ENCODE measurements around the gene ABCC1.

GRCh38 chr16:15970202-15970601, 20.8 kb downstream of the ABCC1 start:
- peak; percentile 97 for TF ChIP-seq USF1 (CRISPR knock-in tag; IDR thresholded peaks at IDR 0.05)
- no peak for TF ChIP-seq CTCF (IDR thresholded peaks at IDR 0.05)
- TF ChIP-seq CBFB (CRISPR knock-in tag; IDR thresholded peaks at IDR 0.05; ENCODE audit: low read depth): no peak
- TF ChIP-seq ZNF512 (CRISPR knock-in tag; IDR thresholded peaks at IDR 0.05; ENCODE audit: borderline replicate concordance): no peak
- peak; percentile 97 for TF ChIP-seq USF2 (CRISPR knock-in tag; IDR thresholded peaks at IDR 0.05)
- TF ChIP-seq E2F4 (CRISPR knock-in tag; IDR thresholded peaks at IDR 0.05; ENCODE audit: borderline replicate concordance, low read depth): no peak
- TF ChIP-seq NFATC4 (CRISPR knock-in tag; IDR thresholded peaks at IDR 0.05): no peak
- TF ChIP-seq SOX15 (CRISPR knock-in tag; IDR thresholded peaks at IDR 0.05): no peak
- TF ChIP-seq HMGXB4 (CRISPR knock-in tag; IDR thresholded peaks at IDR 0.05): no peak
- TF ChIP-seq ATF3 (CRISPR knock-in tag; conservative IDR thresholded peaks at IDR 0.05): no peak
- no peak for TF ChIP-seq ZNF121 (CRISPR knock-in tag; IDR thresholded peaks at IDR 0.05)
- TF ChIP-seq NR2C2 (CRISPR knock-in tag; IDR thresholded peaks at IDR 0.05): no peak
- no peak for TF ChIP-seq GABPB1 (CRISPR knock-in tag; IDR thresholded peaks at IDR 0.05)
- no peak for TF ChIP-seq PRDM15 (CRISPR knock-in tag; IDR thresholded peaks at IDR 0.05)

Measured in WTC11 (cell line).